HG03354 (cell line): ENCODE measurements around the gene LAMP1.
"Not testable (repeated sequence)": the region's sequence is repeated elsewhere in the genome, so short reads cannot be mapped to it uniquely, and the experiment has no call there.

Experiments used
- ATAC-seq: cut with Tn5 transposase; IDR thresholded peaks from one replicate; pipeline ENCODE4 v1.9.1; 2021; ENCODE audit warnings: mild to moderate bottlenecking; ENCODE audit not compliant: unreplicated experiment, poor library complexity, severe bottlenecking

Gene LAMP1

GRCh38 chr13:113350938-113351335, 53.9 kb downstream of the LAMP1 start:
- no peak for ATAC-seq

GRCh38 chr13:113351514-113352026, 54.5 kb downstream of the LAMP1 start:
- no peak for ATAC-seq

GRCh38 chr13:113353254-113353653, 56.2 kb downstream of the LAMP1 start:
- no peak for ATAC-seq

GRCh38 chr13:113354831-113355610, 58.0 kb downstream of the LAMP1 start:
- ATAC-seq, result no peak

- no peak for ATAC-seq
These were observed 58.6 kb downstream of the LAMP1 start for GRCh38 chr13:113355621-113356020.

- no peak for ATAC-seq
These were observed 59.6 kb downstream of the LAMP1 start for GRCh38 chr13:113356596-113356995.

GRCh38 chr13:113357529-113357928, 60.5 kb downstream of the LAMP1 start:
- no peak for ATAC-seq

- ATAC-seq, result no peak
These were observed 61.7 kb downstream of the LAMP1 start for GRCh38 chr13:113358653-113359190.

- no peak for ATAC-seq
These were observed 62.5 kb downstream of the LAMP1 start for GRCh38 chr13:113359571-113359970.

GRCh38 chr13:113360446-113360845, 63.4 kb downstream of the LAMP1 start:
- no peak for ATAC-seq

GRCh38 chr13:113361406-113361805, 64.4 kb downstream of the LAMP1 start:
- ATAC-seq, result no peak

- ATAC-seq, result no peak
These were observed 67.4 kb downstream of the LAMP1 start for GRCh38 chr13:113364311-113364889.

GRCh38 chr13:113364901-113365582, 68.0 kb downstream of the LAMP1 start:
- ATAC-seq, result no peak

- ATAC-seq, result no peak
These were observed 68.5 kb downstream of the LAMP1 start for GRCh38 chr13:113365583-113365970.

GRCh38 chr13:113365971-113366588, 69.0 kb downstream of the LAMP1 start:
- no peak for ATAC-seq

- ATAC-seq, result no peak
These were observed 70.1 kb downstream of the LAMP1 start for GRCh38 chr13:113367020-113367560.

GRCh38 chr13:113367771-113368170, 70.7 kb downstream of the LAMP1 start:
- no peak for ATAC-seq

GRCh38 chr13:113368353-113368752, 71.3 kb downstream of the LAMP1 start:
- not testable (repeated sequence) for ATAC-seq

- no peak for ATAC-seq
These were observed 72.2 kb downstream of the LAMP1 start for GRCh38 chr13:113369189-113369588.

GRCh38 chr13:113369881-113370280, 72.8 kb downstream of the LAMP1 start:
- ATAC-seq, result no peak
